GM19035 (cell line): ENCODE data around the gene COX20.

Source experiments
- ATAC-seq: cut with Tn5 transposase; IDR thresholded peaks from one replicate; pipeline ENCODE4 v1.9.1; 2021; ENCODE audit not compliant: unreplicated experiment

COX20 gene

GRCh38 chr1:244850896-244851295 is 15.4 kb downstream of the COX20 start:
- ATAC-seq: no peak

- no peak for ATAC-seq
Measured at GRCh38 chr1:244851546-244852231, 16.2 kb downstream of the COX20 start.

GRCh38 chr1:244852694-244853093 is 17.2 kb downstream of the COX20 start:
- ATAC-seq: no peak

DNA sequence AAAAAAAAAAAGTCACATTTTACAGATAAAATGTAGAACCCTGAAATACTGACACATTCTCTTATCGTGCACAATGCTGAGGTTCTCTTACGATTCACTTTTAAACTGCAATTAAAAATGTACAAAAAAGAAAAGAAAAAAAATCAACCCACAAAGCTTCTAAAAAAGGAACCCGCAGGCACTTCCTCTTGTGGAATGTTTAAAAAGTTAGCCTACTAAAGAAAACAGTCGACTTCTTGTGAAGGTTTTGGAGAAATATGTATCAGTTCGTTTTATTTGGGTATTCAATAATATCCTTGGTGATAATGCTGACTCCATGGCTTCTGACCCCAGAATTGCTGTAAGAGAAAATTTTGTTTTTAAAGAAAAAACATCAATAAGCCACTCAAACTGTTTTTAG is 18.7 kb downstream of the COX20 start:
- no peak for ATAC-seq

DNA sequence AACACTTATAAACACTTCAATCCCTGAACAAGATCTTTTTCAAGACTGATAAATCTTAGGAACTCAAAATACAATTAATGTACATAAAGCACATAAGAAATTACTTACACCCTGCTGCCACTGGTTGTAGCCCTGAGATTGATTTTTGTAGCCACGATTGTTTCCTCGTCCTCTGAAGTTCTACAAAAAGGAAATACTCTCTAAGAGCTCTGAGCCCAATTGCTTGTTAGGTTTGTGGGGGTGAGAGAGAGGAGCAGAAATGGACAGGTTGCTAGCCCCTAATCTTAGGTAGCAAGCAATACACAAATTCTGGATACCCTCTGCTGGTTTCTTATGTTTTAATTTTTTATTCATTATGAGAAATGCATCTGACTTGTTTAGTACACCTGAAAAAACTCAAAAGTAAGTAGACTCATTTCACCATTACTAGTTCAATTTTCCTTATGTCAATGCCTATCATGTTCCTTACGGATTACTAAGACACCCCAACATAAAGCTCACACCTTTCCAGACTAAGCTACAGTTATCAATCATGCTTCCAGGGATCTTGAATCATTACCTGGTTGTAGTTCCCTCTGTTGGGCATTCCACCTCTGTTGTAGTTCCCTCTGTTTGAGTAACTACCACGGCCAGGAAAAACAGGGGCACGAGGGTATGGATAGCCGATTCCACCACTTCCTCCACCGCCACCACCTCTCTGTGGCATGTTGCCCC is 19.6 kb downstream of the COX20 start:
- no peak for ATAC-seq

- no peak for ATAC-seq
Measured at GRCh38 chr1:244857761-244858160, 22.3 kb downstream of the COX20 start.

DNA sequence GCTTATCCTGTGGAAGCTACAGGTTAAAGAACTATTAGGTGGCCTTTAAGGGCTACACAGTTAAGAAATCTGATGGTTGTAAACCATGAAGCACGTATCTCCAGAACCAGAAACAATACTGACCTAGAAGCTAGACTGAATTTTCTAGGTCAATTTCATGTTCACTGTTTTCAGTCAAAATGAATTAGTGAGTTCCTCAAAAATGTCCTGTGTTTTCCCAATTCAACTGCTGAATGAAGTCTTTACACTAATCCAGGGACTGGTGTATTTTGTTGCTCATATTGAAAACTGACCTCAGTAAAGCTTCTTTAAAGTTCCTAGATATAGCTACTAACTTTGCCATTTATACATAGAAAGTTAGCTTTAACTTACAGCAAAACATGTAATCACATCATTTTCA is 22.9 kb downstream of the COX20 start:
- ATAC-seq: no peak

- no peak for ATAC-seq
Measured at GRCh38 chr1:244860078-244860477, 24.6 kb downstream of the COX20 start.

DNA sequence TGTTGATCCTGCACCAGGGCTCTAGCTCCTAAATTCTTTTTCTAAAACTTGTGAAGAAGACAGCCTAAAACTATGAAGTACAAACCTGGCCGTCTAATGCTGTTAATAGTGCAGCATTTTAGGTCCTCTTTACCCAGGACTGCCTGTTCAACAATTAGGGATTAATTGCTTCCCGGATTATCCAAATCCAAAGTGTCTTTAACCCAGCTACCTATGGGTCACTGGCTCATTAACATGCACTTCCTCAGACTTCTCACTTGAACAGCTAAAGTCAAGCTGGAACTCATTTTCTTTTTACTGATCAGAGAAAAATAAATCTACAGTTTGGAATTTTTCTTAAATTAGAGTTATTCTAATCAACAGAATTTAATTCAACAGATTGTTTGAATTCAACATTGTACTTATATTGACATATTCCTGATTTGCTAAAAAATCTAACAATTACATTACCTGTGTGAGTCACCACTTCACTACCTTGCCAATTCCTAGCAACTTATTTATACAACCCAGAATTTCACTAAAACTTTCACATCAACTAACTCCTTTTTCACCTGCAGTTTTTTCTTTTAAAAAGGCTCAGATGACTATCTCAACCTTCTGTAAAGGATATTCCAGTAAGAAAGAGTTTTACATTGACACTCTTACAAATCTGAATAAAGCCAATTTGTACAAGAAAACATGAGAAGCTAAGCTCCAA is 25.6 kb downstream of the COX20 start:
- ATAC-seq: no peak

DNA sequence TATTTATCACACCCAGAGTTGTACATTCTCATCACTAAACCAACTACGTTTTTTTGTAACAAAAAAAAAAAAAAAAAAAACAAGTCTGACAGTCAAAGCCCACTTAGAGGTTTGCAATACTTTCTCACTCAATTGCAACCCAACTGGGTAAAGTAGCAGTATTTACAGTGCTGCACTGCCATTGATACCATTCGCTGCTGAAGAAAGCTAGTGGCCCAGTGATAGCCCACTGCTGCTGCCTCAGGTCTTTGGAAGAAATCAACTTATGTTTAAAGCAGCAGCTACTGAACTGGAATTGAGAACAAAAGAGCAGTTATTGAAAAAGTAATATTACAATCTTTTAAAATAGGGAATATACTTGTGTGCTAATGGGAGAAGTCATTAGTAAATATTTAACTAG is 26.2 kb downstream of the COX20 start:
- no peak for ATAC-seq

DNA sequence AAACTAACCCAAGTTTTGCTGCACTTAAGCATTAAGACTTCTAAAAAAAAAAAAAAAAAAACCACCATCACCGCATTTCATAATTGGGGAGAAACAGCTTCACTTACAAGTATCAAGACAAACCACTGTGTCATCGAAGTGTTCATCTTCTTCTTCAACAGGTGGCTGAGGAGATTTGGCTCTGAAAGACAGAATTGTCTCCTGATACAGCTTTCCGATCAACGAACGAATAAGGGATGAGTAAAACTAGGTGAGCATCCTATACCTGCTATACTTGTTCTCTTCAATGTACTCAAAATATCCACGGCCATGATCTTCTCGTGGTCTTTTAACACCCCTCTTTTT is 26.9 kb downstream of the COX20 start:
- ATAC-seq: no peak

DNA sequence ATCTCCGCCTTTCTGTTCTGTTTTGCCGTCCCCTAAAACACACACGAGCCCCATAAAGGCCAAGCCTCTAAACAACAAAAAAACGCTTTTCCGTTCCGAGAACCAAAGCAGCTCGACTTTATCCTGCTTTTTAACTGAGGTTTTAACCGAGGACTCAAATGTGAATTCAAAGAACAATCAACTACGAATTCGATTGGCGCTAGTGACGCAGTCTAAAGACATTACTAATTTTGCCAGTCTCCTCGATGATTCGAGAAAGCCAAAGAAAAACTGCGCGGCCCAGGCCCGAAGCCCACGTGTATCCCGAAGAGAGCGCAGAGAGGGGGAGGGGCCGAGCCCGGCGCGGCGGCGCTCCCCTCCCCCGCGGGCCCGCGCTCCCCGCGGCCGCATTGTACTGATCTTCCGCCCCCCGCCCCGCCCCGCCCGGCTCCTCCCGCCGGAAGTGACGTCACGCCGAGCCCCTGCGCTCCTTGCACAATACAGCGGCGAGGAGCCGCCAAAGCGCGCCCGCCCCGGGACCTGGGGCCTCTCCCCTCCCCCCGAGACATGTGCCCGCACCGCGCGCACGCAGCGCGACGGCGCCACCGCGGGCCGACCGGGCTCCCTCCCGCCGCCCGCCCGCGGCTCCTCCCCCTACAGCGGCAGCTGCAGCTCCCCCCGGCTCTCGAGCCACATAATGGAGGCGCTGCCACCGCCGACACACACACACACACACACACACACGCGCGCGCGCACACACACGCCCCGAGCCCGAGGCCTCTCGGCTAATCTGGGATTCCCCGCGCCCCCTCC is 27.4 kb downstream of the COX20 start:
- ATAC-seq: peak; percentile 49

DNA sequence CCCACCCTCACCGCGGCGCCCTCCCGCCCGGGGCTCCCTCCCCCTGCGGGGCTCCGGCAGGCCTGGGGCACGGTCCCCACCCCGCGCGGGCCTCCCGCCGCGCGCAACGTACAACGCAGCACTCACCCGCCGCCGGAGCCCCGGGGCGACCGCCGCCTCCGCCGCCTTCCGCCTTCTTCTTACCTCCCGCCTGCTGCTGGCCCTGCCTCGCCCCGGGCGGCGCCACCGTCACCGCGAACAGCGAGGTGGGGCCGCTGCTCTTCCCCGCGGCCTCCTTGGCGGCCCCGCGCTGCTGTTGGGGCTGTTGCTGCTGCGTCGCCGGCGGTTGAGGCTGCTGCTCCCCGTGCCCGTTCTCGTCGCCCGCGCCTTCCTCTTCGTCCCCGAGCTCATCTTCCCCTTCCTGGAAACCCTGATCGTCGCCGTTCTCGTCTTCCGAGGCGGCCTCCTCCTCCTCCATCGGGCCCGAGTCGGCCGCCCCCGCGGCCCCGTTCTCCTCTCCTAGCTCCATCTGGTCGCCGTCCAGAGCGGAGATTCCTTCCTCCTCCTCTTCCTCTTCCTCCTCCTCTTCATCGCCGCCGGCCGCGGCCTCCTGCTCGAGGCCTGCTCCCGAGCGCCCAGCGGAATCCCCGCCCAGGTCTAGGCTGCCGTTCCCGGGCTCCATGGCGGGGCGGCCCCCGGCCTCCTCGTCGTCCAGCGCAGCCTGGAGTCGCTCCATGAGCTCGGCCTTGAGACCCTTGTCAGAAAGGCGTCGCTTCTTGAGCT is 28.2 kb downstream of the COX20 start:
- ATAC-seq: peak; percentile 5

DNA sequence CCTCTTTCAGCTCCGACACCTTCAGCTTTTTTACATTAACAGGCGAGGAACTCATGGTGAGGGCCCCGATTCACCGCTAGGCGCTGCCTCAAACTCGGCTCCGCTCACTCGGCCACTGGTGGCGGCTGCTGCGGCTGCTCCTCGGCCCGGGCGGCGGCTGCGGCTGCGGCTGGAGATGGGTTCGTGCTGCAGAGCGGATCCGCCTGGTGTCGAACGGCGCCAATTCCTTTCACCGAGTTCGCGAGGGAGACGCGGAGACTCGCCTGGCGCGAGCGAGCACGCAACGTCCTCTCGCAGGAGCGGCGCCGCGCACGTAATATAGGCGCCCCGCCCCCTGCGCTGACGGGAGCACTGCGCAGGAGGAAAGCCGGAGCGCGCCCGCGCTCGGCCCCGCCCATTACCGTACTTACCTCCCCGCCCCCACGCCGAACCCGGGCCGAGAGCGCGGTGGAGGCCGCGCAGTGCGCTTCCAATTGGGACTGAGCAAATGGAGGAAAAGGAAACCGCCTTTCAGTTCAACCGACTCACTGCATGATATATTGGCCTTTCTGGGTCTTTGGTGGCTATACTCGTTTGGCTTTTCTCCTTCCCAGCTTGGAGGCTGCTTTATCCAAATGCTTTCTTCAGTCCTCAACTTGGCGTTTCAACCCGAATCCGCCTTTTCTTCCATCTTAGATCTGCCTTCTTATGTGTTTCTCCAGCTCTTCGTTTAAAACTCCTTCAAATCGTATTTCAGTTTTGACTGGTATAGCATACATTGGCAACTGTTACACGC is 29.0 kb downstream of the COX20 start, which contains the start of gene HNRNPU:
Gene HNRNPU, minus strand, starts transcription at position 291 of the 775 bp plus-strand sequence. Its CDS starts 236 bp downstream, at position 55.
- ATAC-seq: peak; percentile 62

DNA sequence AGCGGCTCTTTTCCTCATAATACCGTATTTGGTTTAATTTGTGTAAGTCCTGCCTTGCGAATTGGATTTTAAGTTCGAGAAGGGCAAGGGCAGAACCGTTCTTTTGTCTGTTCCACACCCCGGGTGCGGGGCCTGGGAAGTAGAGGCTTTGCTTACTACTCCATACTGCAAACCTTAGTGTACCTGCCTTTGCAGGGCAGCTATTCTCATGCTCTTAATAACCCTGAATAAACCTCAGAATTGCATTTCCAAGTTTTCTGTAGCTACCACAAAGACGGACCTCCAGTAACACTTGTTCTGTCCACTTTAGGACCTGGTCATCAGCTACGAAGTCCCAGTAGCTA is 29.5 kb downstream of the COX20 start:
- ATAC-seq: no peak

GRCh38 chr1:244865820-244866219 is 30.4 kb downstream of the COX20 start:
- ATAC-seq: no peak

DNA sequence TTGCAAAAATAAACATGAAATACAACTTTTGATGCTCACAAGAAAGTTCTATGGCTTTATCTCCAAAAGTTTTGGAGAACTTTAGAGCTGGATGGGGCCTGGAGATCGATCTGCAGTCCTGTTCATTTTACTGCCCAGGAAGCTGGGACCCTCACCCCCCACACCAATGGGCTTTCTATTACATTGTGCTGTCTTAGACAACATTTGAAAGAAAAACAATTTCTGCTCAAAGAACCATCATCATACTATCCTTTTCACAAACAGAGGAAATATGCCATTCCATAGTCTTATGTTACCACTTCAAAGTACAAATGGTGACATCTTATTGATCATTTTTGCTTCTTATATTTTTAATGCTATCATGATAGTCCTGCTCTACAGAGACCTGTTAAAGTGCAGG is 30.9 kb downstream of the COX20 start:
- ATAC-seq: no peak

GRCh38 chr1:244868484-244869363 is 33.3 kb downstream of the COX20 start:
- no peak for ATAC-seq

DNA sequence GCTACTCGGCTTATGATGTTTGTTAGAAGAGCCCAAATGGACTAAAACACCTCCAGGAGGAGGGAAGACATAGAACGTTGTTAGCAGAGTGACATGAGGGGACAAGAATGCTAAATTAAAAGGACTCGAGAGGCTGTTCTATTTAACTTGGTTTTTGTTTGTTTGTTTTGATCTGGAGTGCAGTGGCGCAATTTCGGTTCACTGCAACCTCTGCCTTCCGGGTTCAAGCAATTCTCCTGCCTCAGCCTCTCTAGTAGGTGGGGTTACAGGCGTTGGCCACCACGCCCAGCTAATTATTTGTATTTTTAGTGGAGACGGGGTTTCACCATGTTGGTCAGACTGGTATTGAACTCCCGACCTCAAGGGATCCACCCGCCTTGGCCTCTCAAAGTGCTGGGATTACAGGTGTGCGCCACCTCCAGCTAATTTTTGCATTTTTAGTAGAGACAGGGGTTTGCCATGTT is 33.9 kb downstream of the COX20 start:
- ATAC-seq: no peak
